SK-N-SH (cell line): ENCODE data around the gene THEM5. TPM values are rescaled to one million over a fixed set of nuclear protein-coding genes. Genes with fewer than 3 reads are reported as not detected.

ENCODE experiments used
- CTCF ChIA-PET: fragments of 300-600, 350-600 bp; formaldehyde crosslinking; extraction: SDS; loops from one replicate; lab custom pipeline; 2021; lab: Yijun Ruan, JAX
- POLR2A ChIA-PET: fragments of 350-600 bp; sonication (Branson Sonifier 250); formaldehyde crosslinking; extraction: SDS; loops from one replicate; lab custom pipeline; 2020; ENCODE audit warnings: antibody characterized with exemption, inconsistent platforms; lab: Yijun Ruan, JAX
- DNase-seq: peaks from one replicate; pipeline ENCODE4 v3.0.0; 2012
- H2AFZ ChIP-seq: fragments of 200-600 bp; sonication (generic); 2 replicates; pipeline ENCODE4 v1.8.1; 2016; ENCODE audit warnings: antibody characterized with exemption, mild to moderate bottlenecking, low read depth
- H3F3A ChIP-seq: fragments of 200-600 bp; sonication (generic); replicated peaks from 2 replicates; pipeline ENCODE3; 2016; ENCODE audit warnings: antibody characterized with exemption, mild to moderate bottlenecking; ENCODE audit not compliant: insufficient read depth
- H3K27ac ChIP-seq, 2 experiments: fragments of 200-500 bp in 1 of 2; fragments of 200-600 bp in 1 of 2; sonication (Bioruptor generic) in 1 of 2; sonication (generic), shearing (Covaris generic) in 1 of 2; 2 replicates each; pipeline versions ENCODE4 v1.5.1 to v1.6.1; 2014 to 2016; ENCODE audit warnings: low read depth in 2 of 2, inconsistent platforms in 1 of 2, low read length in 1 of 2, mild to moderate bottlenecking in 1 of 2, mixed read lengths in 1 of 2
- H3K27me3 ChIP-seq: fragments of 200-600 bp; sonication (generic), shearing (Covaris generic); 2 replicates; pipeline ENCODE4 v1.6.1; 2016; ENCODE audit warnings: mixed run types; ENCODE audit not compliant: insufficient read depth
- H3K36me3 ChIP-seq, 2 experiments: fragments of 200-500 bp in 1 of 2; fragments of 200-600 bp in 1 of 2; sonication (Bioruptor generic) in 1 of 2; sonication (generic) in 1 of 2; replicated peaks in 1 of 2; 2 replicates each; pipeline versions ENCODE3 to v1.5.1; 2014 to 2016; ENCODE audit warnings: low read length in 1 of 2, mild to moderate bottlenecking in 1 of 2; ENCODE audit not compliant: insufficient read depth in 2 of 2, control insufficient read depth in 1 of 2
- H3K4me1 ChIP-seq, 2 experiments: fragments of 200-500 bp in 1 of 2; fragments of 200-600 bp in 1 of 2; sonication (Bioruptor generic) in 1 of 2; sonication (generic), shearing (Covaris generic) in 1 of 2; 2 replicates each; pipeline versions ENCODE4 v1.5.1 to v1.6.1; 2014 to 2016; ENCODE audit warnings: low read depth in 1 of 2, low read length in 1 of 2, mixed run types in 1 of 2; ENCODE audit not compliant: insufficient read depth in 2 of 2, control insufficient read depth in 1 of 2
- H3K4me2 ChIP-seq: fragments of 200-600 bp; sonication (generic), shearing (Covaris generic); 2 replicates; pipeline ENCODE4 v1.6.1; 2017; ENCODE audit warnings: mixed run types
- H3K4me3 ChIP-seq, 2 experiments: fragments of 200-500 bp in 1 of 2; fragments of 200-600 bp in 1 of 2; sonication (Bioruptor generic) in 1 of 2; sonication (generic), shearing (Covaris generic) in 1 of 2; 2 replicates each; pipeline versions ENCODE4 v1.5.1 to v1.8.1; 2014 to 2016; ENCODE audit warnings: low read depth in 2 of 2, inconsistent platforms in 1 of 2, low read length in 1 of 2, mild to moderate bottlenecking in 1 of 2, mixed read lengths in 1 of 2, moderate library complexity in 1 of 2
- H3K79me2 ChIP-seq: fragments of 200-600 bp; sonication (generic); 2 replicates; pipeline ENCODE4 v1.8.1; 2017; ENCODE audit warnings: mild to moderate bottlenecking; ENCODE audit not compliant: insufficient read depth
- H3K9ac ChIP-seq: fragments of 200-600 bp; sonication (generic); 2 replicates; pipeline ENCODE4 v1.6.1; 2017; ENCODE audit warnings: mixed run types
- H3K9me2 ChIP-seq: fragments of 200-600 bp; sonication (generic); 2 replicates; pipeline ENCODE4 v1.6.1; 2017; ENCODE audit warnings: mixed run types
- H3K9me3 ChIP-seq: fragments of 200-600 bp; sonication (generic); 2 replicates; pipeline ENCODE4 v1.6.1; 2017; ENCODE audit warnings: mixed run types, mild to moderate bottlenecking, moderate library complexity
- H4K20me1 ChIP-seq: fragments of 200-600 bp; sonication (generic); 2 replicates; pipeline ENCODE4 v1.6.1; 2017; ENCODE audit warnings: mild to moderate bottlenecking, mixed run types; ENCODE audit not compliant: insufficient read depth
- CHD2 ChIP-seq: fragments of 150-350 bp; IDR thresholded peaks from 2 replicates; pipeline ENCODE4 v1.6.1; 2018; ENCODE audit warnings: low read length; ENCODE audit not compliant: partially characterized antibody
- ELF1 ChIP-seq: IDR thresholded peaks from 2 replicates; pipeline ENCODE4 v1.4.0; 2012
- EP300 ChIP-seq, 2 experiments: IDR thresholded peaks; 2 replicates each; pipeline versions ENCODE4 v1.4.0 to v1.6.1; 2012; ENCODE audit warnings: borderline replicate concordance in 1 of 2, low read depth in 1 of 2, low read length in 1 of 2
- FOXJ3 ChIP-seq: sonication (generic); formaldehyde crosslinking; IDR thresholded peaks from 2 replicates; pipeline ENCODE4 v1.5.1; 2020; ENCODE audit warnings: mild to moderate bottlenecking, missing genetic modification reagents
- FOXM1 ChIP-seq: IDR thresholded peaks from 2 replicates; pipeline ENCODE4 v1.4.0; 2012; ENCODE audit warnings: low read depth, mild to moderate bottlenecking
- GABPA ChIP-seq: IDR thresholded peaks from 2 replicates; pipeline ENCODE4 v1.4.0; 2012; ENCODE audit warnings: low read depth, mild to moderate bottlenecking
- JUND ChIP-seq: IDR thresholded peaks from 2 replicates; pipeline ENCODE4 v1.4.0; 2012
- NFIC ChIP-seq: IDR thresholded peaks from 2 replicates; pipeline ENCODE4 v1.4.0; 2012; ENCODE audit warnings: borderline replicate concordance
- PBX3 ChIP-seq: IDR thresholded peaks from 2 replicates; pipeline ENCODE4; 2012
- RAD21 ChIP-seq: IDR thresholded peaks from 2 replicates; pipeline ENCODE4 v1.6.1; 2012; ENCODE audit warnings: mild to moderate bottlenecking, low read length
- RXRA ChIP-seq: IDR thresholded peaks from 2 replicates; pipeline ENCODE4 v1.4.0; 2012; ENCODE audit warnings: low read depth, mild to moderate bottlenecking, borderline replicate concordance
- SMC3 ChIP-seq: IDR thresholded peaks from 2 replicates; pipeline ENCODE4 v1.6.1; 2012; ENCODE audit warnings: low read depth, low read length, improper control_type of control experiment
- TAF1 ChIP-seq: IDR thresholded peaks from 2 replicates; pipeline ENCODE4 v1.6.1; 2012; ENCODE audit warnings: low read depth, mild to moderate bottlenecking, low read length, moderate library complexity, borderline replicate concordance
- TCF12 ChIP-seq: IDR thresholded peaks from 2 replicates; pipeline ENCODE4 v1.4.0; 2012
- TEAD4 ChIP-seq: IDR thresholded peaks from 2 replicates; pipeline ENCODE4 v1.4.0; 2012; ENCODE audit warnings: mild to moderate bottlenecking, borderline replicate concordance; ENCODE audit not compliant: insufficient read depth
- YY1 ChIP-seq: IDR thresholded peaks from 2 replicates; pipeline ENCODE4 v1.4.0; 2012; ENCODE audit warnings: low read depth, mild to moderate bottlenecking
- WGBS: methylation state at CpG from one replicate; pipeline ENCODE4 v1.1.6; 2017; ENCODE audit warnings: low lambda C conversion rate; 5-methylcytosine and 5-hydroxymethylcytosine counted together
- polyA plus RNA-seq, 3 experiments: library from polyadenylated mRNA; depleted of rRNA; stranded (reverse); fragments of >200 nt; gene quantifications; 2 replicates each; pipeline ENCODE4 v1.2.3, GENCODE V29; 2012
- TF ChIP-seq, protein P1 (sequence below): fragments of 150-350 bp; IDR thresholded peaks from 2 replicates; pipeline ENCODE4 v1.6.1; 2016; ENCODE audit warnings: mild to moderate bottlenecking, low read depth, low read length
- TF ChIP-seq, protein P2 (sequence below): fragments of 150-350 bp; IDR thresholded peaks from 2 replicates; pipeline ENCODE4 v1.6.1; 2017; ENCODE audit warnings: antibody characterized with exemption, low read length, low read depth, borderline replicate concordance
- TF ChIP-seq, protein P3 (sequence below): IDR thresholded peaks from 2 replicates; pipeline ENCODE4 v1.4.0; 2012; ENCODE audit warnings: low read depth, borderline replicate concordance

THEM5 gene
- polyA plus RNA-seq, 1 of the 3 experiments (the other 2 are of a cell fraction) = not detected

DNA sequence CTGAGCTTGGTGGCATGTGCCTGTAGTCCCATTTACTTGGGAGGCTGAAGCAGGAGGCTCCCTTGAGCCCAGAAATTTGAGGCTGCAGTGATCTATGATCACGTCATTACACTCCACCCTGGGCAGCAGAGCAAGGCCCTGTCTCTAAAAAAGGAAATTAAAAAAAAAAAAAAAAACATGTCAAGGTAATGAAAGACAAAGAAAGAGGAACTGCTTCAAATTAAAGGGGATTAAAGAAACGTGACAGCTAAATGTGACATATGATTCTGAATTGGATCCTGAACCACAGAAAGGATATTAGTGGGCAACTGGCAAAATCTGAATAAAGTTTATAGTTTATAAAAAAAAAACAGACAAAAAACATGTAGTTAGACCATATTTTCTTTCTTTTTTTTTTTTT lies 10.1 kb downstream of the THEM5 start:
- WGBS = 64% methylated on average over 2 of the region's 2 CpGs
- ChIA-PET CTCF (no interaction called here), POLR2A (no interaction called here)

More for the DNA sequence above, 10.1 kb downstream of the THEM5 start:
- Histone ChIP-seq H3K9me3 (no peaks in the 10 kb centered on the region), H3K27ac (no peak overlapping the region), H4K20me1 (no peaks in the 10 kb centered on the region), H3K4me3 (no peak overlapping the region), H3K36me3 (no peaks in the 10 kb centered on the region), H3K4me2 (no peak overlapping the region), H3F3A (no peaks in the 10 kb centered on the region), H2AFZ (no peak overlapping the region), H3K9me2 (no peaks in the 10 kb centered on the region), H3K79me2 (no peaks in the 10 kb centered on the region), H3K9ac (no peak overlapping the region), H3K4me1 (peaks cover 0 to 17% of the 10 kb centered on the region in 2 experiments; a peak in 1 of 4 replicates), H3K27me3 (no peaks in the 10 kb centered on the region; the same call in 1 of the 2 replicates)
- TF ChIP-seq, protein P1, sequence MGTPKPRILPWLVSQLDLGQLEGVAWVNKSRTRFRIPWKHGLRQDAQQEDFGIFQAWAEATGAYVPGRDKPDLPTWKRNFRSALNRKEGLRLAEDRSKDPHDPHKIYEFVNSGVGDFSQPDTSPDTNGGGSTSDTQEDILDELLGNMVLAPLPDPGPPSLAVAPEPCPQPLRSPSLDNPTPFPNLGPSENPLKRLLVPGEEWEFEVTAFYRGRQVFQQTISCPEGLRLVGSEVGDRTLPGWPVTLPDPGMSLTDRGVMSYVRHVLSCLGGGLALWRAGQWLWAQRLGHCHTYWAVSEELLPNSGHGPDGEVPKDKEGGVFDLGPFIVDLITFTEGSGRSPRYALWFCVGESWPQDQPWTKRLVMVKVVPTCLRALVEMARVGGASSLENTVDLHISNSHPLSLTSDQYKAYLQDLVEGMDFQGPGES = no peak
- TF ChIP-seq EP300 (IDR thresholded peaks at IDR 0.05; ENCODE audit: borderline replicate concordance in 1 of 2, low read depth in 1 of 2, low read length in 1 of 2) = no peak
- no peak for TF ChIP-seq PBX3
- TF ChIP-seq TAF1 = no peak
- no peak for TF ChIP-seq FOXM1
- TF ChIP-seq RXRA = no peak
- no peak for TF ChIP-seq TEAD4
- TF ChIP-seq YY1 = no peak
- TF ChIP-seq NFIC = no peak
- no peak for TF ChIP-seq TCF12
- no peak for TF ChIP-seq CHD2
- no peak for TF ChIP-seq ELF1
- TF ChIP-seq FOXJ3 (CRISPR knock-in tag) = no peak
- TF ChIP-seq, protein P2, sequence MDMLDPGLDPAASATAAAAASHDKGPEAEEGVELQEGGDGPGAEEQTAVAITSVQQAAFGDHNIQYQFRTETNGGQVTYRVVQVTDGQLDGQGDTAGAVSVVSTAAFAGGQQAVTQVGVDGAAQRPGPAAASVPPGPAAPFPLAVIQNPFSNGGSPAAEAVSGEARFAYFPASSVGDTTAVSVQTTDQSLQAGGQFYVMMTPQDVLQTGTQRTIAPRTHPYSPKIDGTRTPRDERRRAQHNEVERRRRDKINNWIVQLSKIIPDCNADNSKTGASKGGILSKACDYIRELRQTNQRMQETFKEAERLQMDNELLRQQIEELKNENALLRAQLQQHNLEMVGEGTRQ = no peak
- TF ChIP-seq RAD21 = no peak
- TF ChIP-seq JUND = no peak
- TF ChIP-seq SMC3 = no peak
- TF ChIP-seq, protein P3, sequence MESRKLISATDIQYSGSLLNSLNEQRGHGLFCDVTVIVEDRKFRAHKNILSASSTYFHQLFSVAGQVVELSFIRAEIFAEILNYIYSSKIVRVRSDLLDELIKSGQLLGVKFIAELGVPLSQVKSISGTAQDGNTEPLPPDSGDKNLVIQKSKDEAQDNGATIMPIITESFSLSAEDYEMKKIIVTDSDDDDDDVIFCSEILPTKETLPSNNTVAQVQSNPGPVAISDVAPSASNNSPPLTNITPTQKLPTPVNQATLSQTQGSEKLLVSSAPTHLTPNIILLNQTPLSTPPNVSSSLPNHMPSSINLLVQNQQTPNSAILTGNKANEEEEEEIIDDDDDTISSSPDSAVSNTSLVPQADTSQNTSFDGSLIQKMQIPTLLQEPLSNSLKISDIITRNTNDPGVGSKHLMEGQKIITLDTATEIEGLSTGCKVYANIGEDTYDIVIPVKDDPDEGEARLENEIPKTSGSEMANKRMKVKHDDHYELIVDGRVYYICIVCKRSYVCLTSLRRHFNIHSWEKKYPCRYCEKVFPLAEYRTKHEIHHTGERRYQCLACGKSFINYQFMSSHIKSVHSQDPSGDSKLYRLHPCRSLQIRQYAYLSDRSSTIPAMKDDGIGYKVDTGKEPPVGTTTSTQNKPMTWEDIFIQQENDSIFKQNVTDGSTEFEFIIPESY = no peak
- TF ChIP-seq GABPA = no peak
- DNase-seq = no peak
